ENCODE measurements around the gene ADCY1. TPM values are rescaled to one million over a fixed set of nuclear protein-coding genes. Genes with fewer than 3 reads are reported as not detected.

Gene ADCY1
- total and polyA plus RNA-seq, 2 donors (not counting 3 experiments of a cell fraction or from before 2014, with no cell fraction given): 0.52 to 1.6 TPM

DNA sequence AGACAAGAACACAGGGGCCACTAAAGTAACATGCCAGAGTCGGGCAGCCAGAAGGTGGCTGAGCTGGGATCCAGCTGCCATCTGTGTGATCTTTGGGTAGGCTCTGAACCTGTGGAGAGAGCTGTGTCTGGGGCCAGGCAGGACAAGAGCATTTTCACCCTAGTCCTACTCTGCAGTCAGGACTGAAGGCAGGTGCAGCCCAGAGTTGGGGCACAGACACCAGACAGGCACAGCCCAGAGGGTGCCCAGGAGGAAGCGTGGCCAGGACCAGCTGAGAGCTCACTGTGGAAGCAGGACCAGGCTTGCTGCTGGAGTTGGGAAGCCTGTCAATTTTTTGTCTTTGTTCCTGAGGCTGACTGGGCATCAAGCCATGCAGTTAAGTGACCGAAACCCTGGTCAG lies 113.6 kb downstream of the ADCY1 start:
- Histone ChIP-seq H3K9ac (replicated peaks; ENCODE audit: extremely low read depth, insufficient read depth, low read length) (no peak overlapping the region), H3K9me3 (replicated peaks; ENCODE audit: control insufficient read depth, insufficient read depth, low read length) (no peaks in the 10 kb centered on the region), H4K20me1 (replicated peaks; ENCODE audit: control insufficient read depth, extremely low read depth, insufficient read depth, low read length) (no peaks in the 10 kb centered on the region), H3K27me3 (ENCODE audit: control insufficient read depth in 2 of 2, insufficient read depth in 2 of 2, low read length in 2 of 2) (no peaks in the 10 kb centered on the region), H3K36me3 (ENCODE audit: control insufficient read depth in 2 of 2, extremely low read depth in 1 of 2, insufficient read depth in 2 of 2, low read length in 2 of 2) (no peaks in the 10 kb centered on the region), H3K4me1 (ENCODE audit: control insufficient read depth, extremely low read depth, insufficient read depth, low read length) (peaks cover 3% of the 10 kb centered on the region), H3K4me3 (replicated peaks in 1 of 3; ENCODE audit: insufficient read depth in 1 of 3, low read depth in 1 of 3, low read length in 3 of 3) (no peak overlapping the region), H3K79me2 (ENCODE audit: control insufficient read depth, insufficient read depth, low read length) (no peaks in the 10 kb centered on the region), H3K4me2 (ENCODE audit: insufficient read depth, low read length) (no peak overlapping the region), H3K9me1 (replicated peaks; ENCODE audit: control insufficient read depth, extremely low read depth, insufficient read depth, low read length) (no peaks in the 10 kb centered on the region), H2AFZ (ENCODE audit: low read depth, low read length) (no peak overlapping the region), H3K27ac (ENCODE audit: insufficient read depth, low read depth, low read length) (no peak overlapping the region)
- FAIRE-seq (no peak), DNase-seq (ENCODE audit: low read depth, low spot score) (no peak)
- CTCF ChIA-PET: no interaction called here
- no peak for TF ChIP-seq GATA2 (IDR thresholded peaks at IDR 0.05; ENCODE audit: insufficient read depth, insufficient read length, low read depth, low read length)
- no peak for TF ChIP-seq EZH2 (IDR thresholded peaks at IDR 0.05; ENCODE audit: borderline replicate concordance, low read depth, low read length, severe bottlenecking)
- TF ChIP-seq, protein P1, sequence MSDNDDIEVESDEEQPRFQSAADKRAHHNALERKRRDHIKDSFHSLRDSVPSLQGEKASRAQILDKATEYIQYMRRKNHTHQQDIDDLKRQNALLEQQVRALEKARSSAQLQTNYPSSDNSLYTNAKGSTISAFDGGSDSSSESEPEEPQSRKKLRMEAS (IDR thresholded peaks at IDR 0.05; ENCODE audit: insufficient read depth, insufficient read length): no peak
- TF ChIP-seq FOS (IDR thresholded peaks at IDR 0.05; ENCODE audit: borderline replicate concordance, insufficient read depth, low read length): no peak
- no peak for TF ChIP-seq POLR2A (IDR thresholded peaks at IDR 0.05; ENCODE audit: low read depth, low read length)
- TF ChIP-seq POLR2AphosphoS5 (IDR thresholded peaks at IDR 0.05; ENCODE audit: insufficient read depth, low read depth, low read length): no peak
- TF ChIP-seq MYC (IDR thresholded peaks at IDR 0.05; ENCODE audit: low read depth, low read length): no peak
- TF ChIP-seq, protein P2, sequence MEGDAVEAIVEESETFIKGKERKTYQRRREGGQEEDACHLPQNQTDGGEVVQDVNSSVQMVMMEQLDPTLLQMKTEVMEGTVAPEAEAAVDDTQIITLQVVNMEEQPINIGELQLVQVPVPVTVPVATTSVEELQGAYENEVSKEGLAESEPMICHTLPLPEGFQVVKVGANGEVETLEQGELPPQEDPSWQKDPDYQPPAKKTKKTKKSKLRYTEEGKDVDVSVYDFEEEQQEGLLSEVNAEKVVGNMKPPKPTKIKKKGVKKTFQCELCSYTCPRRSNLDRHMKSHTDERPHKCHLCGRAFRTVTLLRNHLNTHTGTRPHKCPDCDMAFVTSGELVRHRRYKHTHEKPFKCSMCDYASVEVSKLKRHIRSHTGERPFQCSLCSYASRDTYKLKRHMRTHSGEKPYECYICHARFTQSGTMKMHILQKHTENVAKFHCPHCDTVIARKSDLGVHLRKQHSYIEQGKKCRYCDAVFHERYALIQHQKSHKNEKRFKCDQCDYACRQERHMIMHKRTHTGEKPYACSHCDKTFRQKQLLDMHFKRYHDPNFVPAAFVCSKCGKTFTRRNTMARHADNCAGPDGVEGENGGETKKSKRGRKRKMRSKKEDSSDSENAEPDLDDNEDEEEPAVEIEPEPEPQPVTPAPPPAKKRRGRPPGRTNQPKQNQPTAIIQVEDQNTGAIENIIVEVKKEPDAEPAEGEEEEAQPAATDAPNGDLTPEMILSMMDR (IDR thresholded peaks at IDR 0.05; ENCODE audit: extremely low read depth in 1 of 2, insufficient read depth in 1 of 2, low read depth in 1 of 2, low read length in 2 of 2): no peak
- TF ChIP-seq JUN (IDR thresholded peaks at IDR 0.05; ENCODE audit: borderline replicate concordance, insufficient read depth, insufficient read length, low read depth): no peak
- dilution Hi-C loops (cut with MboI; ENCODE audit: extremely low pct_ligation_motif_present, low sequenced_read_pairs): no loop called here
- POLR2A ChIA-PET: no interaction called here
- no TSS peak for BruUV-seq (replicated peaks)
- intact Hi-C loops (cut with micrococcal nuclease): no loop called here

All from endothelial cell of umbilical vein (primary cell).